HS-27A (cell line): ENCODE data around the gene MS4A4A.

Source experiments
- DNase-seq: peaks from one replicate; pipeline ENCODE4 v3.0.0-alpha.2; 2012; ENCODE audit warnings: low read depth, missing footprints

MS4A4A gene

DNA sequence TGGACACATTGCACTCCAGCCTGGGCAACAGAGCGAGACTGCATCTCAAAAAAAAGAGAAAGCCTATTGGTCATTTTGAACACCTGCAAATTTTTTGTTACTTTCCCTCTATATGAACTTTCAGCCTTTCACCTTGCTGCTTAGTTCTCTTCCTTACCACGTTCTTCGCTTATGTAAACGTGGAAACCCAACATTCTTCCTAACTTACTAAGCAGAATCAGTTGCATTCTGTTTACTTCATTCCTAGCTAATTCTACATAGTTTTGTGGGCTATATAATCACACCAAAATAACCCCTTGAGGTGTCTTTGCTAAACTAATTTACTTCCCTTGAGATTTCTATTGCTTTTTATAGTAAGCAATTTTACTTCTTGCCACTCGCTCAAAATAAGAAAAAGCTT, 23.2 kb downstream of the MS4A4A start:
- DNase-seq, result no peak

DNA sequence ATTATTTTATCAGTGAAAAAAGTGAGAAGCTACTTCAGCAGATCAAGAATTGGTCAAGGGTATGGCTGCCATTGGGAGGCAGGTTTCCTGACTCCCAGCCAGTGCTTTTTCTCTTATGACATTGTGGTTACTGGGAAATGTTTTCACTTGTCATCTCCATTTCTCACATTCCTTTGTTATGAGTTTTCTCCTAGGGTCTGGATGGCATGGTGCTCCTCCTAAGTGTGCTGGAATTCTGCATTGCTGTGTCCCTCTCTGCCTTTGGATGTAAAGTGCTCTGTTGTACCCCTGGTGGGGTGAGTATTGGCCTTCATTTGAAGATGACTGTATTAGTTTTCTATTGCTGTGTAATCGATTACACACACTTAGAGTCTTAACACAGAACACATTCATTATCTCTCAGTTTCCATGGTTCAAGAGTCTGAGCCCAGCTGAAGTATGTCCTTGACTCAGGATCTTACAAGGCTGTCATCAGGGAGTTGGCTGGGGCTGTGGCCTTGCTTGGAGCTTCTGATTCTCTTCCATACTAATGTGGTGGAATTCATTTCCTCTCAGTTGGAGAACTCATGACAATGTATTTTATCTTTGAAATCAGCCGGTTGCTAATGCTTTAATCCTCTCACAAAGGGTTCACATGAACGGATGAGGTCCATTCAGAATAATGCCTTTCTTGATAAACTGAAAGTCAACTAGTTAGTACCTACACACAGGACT, 25.6 kb downstream of the MS4A4A start:
- DNase-seq, result peak; percentile 14

DNA sequence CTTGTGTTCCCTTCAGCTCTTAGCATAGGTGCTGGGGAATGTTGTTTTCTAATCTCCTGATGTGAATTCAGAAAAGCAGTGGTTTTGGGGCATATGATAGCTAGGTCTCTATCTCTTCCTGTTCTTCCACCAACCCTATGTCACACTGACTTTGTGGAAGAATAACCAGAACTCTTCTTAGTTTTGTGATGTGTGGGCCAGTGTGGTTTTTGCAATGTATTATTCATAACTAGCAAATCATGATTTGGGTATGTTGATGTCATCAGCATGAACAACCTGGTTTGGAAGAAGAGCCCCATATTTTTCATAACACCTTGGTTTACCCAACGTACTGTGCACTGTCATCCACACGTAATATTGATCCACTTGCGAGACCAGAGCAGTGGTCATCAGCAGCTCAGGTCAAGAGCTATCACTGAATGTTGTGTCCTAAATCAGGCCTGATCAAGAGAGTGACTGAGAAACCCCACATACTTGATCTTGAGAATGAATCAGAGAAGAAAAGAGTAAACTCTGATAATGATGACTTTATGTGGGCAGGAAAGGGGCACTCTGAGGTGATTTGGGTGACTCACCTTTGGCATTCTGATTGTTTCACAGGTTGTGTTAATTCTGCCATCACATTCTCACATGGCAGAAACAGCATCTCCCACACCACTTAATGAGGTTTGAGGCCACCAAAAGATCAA, 27.2 kb downstream of the MS4A4A start:
- no peak for DNase-seq

DNA sequence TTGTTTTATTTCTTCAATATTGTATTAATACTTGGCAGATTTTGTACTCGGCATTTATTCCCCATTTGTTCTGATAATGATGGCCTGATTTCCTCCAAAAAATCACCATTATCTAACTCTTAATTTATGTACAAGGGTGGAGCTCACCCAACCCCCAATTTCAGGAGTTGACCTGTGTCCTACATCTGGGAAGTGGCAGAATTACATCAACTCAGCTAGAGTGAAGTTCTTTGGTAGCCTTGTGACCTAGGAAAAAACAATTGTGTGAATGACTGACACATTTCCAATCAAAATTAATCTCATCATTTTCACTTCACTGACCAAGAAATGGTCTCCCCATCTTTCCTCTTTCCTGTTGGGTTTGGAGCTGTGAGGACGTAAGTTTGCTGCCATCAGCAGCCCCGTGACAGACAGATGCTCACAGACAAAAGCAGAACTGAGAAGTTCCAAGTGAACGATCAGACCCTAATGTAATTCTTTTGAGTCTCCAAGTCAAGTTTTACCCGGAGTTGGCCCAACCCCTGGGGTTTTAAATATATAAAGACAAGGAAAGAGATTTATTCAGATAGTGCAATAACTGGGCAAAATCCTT, 30.0 kb downstream of the MS4A4A start:
- no peak for DNase-seq

DNA sequence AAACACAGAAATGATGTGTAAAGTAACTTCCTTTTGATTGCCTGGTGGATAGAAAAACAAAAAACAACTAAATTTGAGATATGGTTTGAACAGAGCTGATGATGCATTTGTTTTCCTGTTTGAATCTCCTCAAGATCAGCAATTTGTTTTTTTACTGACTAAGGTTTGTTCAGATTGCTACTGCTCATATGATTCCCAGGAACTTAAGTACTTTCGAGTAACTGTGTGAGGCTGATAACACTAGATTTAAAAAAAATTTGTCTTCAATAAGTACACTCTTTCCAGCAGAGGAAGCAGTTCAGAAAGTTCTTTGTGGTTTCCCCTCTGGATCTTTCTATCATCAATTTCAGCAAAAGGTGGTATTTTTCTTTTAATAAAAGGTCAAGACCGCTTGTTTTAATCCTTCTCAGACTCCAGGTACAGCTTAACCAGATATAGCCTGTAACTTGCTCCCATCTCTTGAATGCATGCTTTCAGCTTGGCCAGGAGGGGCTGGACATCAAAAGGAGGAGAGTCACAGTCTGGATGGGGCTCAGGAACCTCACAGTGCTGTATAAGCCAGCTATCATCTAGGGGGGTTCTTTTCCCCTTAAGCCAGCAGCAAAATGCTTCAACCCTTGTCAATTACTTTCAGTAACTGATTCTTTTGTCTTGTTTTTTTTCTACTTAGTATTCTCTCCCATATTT, 34.3 kb downstream of the MS4A4A start:
- no peak for DNase-seq

- no peak for DNase-seq
Measured at GRCh38 chr11:60315871-60316270, 35.4 kb downstream of the MS4A4A start.

- DNase-seq, result no peak
Measured at GRCh38 chr11:60316317-60316716, 35.9 kb downstream of the MS4A4A start.

DNA sequence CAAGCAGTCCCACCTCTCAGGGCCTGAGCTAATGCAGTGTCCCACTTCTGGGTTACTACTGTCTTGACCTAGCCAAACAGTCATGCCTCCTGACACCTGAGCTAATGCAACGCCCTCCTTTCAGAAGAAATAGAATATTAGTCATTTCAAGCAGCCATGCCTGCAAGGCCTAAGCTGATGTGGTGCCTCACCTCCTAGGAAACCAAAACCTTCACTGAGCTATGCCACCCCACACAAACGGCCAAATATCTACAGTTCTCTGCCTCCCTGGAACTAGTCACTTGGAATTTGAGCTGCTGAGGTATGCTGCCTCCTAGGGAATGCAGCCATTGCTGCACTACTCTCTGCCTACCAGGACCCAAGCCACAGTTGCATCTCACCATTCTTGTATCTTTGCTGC, 38.3 kb downstream of the MS4A4A start:
- DNase-seq, result no peak

DNA sequence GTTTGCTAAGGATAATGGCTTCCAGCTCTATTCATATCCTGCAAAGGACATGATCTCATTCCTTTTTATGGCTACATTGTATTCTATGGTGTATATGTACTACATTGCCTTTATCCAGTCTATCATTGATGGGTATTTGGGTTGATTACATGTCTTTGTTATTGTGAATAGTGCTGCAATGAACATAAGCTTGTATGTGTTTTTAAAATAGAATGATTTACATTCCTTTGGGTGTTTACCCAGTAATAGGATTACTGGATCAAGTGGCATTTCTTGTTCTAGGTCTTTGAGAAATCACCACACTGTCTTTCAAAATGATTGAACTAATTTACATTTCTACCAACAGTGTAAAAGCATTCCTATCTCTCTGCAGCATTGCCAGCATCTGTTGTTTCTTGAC, 40.6 kb downstream of the MS4A4A start:
- DNase-seq, result no peak

DNA sequence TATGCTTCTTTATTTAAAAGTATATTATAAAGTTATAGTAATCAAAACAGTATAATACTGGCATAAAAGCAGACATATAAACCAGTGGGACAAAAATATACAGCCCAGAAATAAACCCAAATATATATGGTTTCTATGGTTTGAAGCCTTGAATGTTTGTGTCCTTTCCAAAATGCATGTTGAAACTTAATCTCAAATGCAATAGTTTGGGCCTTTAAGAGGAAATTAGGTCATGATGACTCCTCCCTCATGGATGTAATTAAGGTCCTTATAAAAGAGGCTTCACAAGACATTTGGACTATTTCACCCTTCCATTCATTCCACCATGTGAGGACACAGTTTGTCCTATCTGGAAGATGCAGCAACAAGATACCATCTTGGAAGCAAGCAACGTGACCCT, 46.5 kb downstream of the MS4A4A start, which contains the start of gene MS4A6E:
TSS of gene MS4A6E (plus strand) at position 301 of the 400 bp plus-strand sequence. CDS start 7,641 bp downstream, outside the sequence.
- no peak for DNase-seq

- DNase-seq, result no peak
Measured at GRCh38 chr11:60328460-60328859, 48.0 kb downstream of the MS4A4A start.

GRCh38 chr11:60332846-60333245, 52.4 kb downstream of the MS4A4A start:
- DNase-seq, result no peak

GRCh38 chr11:60334005-60334620, 53.6 kb downstream of the MS4A4A start:
- DNase-seq, result peak; percentile 22

- no peak for DNase-seq
Measured at GRCh38 chr11:60336767-60337391, 56.4 kb downstream of the MS4A4A start.

DNA sequence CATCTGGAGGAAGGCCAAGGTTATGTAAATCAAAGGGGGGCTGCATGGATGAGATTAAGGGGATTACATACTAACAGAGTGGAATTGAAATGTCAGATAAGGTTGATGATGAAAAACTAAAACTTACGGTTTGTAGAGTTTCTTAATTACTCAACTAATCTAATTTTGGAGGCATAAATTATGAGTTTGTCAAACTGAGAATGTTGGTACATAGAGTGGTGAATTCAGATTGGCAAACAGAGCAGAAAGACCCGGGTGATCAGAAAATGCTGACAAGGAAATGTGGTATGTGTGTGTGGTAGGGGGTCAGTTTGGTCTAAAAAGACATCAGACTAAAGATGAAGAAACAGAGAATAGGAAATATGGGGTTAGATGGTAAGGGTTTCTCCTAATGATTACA, 57.6 kb downstream of the MS4A4A start:
- DNase-seq, result no peak

DNA sequence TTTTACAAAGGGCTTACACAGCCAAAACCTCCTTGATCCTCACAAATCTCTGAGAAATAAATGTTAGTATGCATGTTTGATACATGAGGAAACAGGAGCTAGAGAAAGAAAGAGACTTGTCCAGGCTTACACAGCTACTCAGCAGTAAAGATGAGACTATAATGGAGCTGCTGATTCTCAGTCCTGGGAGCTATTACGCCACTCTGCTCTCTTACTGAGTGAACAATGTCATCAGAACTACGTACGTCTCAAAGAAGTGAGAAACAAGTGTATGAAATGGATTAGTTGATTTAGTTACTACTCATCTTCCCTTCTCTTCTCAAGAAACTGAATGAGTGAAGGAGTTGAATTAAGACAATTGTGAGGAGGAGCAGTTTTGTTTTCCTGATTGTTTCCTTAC, 58.9 kb downstream of the MS4A4A start:
- DNase-seq, result no peak

DNA sequence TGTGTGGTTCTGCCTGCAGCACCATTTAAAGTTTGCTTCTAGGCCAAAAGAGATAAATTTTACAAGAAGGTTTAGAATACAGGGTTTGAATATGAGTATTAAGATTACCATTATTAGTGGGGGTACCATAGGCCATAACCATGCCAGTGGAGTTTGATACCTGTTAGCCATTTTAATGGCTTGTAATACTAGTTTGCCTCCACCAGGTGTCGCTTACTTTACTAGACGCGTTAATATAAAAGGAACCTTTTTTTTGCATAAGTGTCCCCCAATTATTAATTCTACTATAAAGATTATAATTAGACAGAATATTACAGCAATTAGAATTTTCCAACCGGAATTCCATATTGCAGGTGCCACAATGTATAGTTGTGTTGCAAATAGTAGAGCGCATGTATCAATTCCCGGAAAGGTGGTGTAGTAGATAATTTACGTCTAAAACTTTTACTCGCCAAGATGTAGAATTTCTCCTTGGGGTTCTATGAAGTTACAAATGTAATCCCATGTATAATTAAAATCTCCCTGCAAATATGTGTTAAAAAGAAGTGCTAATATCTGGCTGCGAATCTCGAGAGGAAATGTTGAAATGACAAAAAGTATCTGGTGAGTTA, 62.7 kb downstream of the MS4A4A start:
- DNase-seq, result no peak

DNA sequence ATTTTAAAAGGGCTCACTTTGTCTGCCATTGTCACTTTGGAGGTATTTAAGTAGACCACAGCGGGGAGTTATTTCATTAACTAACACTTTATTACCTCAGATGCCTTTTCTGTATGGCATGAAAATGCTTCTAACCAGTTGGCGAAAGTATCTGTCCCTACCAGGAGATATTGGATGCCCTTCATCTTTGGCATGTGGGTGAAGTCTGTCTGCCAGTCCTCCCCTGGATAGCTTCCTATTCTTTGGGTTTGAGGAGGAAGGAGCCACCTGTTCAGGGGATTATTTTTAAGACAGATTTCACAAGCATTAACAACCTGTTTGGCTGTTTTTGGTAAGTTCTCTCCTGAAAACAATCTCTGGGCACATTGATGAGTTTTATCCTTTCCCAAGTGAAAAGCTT, 63.7 kb downstream of the MS4A4A start:
- no peak for DNase-seq

GRCh38 chr11:60345489-60345888, 65.0 kb downstream of the MS4A4A start:
- no peak for DNase-seq

DNA sequence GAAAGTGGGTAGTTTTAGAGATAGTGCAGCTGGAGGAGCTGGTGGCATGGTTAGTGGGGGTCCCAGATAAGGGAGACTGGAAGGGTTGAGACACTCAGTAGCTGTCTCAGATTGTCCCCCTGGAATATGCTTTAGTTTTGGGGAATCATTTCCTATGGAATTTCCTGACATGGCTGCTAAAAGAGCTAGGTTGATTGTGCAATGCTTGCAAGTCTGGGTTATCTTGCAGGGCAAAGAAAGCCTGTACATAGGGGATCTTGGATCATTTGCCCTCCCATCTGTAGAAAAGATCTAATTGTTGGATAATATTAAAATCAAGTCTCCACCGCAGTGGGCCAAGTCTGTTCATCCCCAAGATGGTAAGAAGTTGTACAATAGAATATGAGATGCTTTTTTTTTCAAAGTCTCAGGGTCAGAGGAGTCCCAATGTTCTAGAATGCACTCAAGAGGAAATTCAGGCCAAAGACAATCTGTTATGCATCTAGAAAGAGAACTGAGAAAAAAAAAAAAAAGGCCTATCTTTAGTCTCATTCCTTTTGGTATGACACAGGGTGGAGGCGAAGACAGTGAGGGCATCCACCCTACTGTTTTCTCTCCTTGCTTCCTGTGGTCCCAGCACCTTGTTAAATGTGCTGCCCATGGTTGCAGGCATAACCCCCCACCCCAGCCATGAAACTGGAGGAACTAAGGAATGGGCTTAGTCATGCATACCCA, 66.8 kb downstream of the MS4A4A start:
- DNase-seq, result no peak

DNA sequence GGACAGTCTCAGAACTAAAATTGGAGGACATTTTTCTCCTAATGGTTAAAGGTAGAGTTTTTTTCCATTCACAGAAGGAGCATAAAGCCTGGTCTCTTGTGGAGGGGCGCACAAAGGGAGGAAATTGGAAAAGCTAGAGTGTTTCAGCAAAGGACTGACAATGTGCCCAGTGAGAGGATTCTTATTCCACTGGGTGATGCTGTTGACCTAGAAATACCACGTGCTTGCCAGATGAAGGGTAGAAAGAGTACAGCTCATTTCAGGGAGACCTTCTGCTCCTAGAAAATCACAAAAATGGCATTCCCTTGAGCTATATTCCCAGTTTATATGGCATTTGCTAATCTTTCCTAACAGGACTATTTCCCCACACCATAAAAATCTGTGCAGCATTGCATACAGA, 67.7 kb downstream of the MS4A4A start:
- no peak for DNase-seq
